ENCODE measurements around the gene STMN3.

DNA sequence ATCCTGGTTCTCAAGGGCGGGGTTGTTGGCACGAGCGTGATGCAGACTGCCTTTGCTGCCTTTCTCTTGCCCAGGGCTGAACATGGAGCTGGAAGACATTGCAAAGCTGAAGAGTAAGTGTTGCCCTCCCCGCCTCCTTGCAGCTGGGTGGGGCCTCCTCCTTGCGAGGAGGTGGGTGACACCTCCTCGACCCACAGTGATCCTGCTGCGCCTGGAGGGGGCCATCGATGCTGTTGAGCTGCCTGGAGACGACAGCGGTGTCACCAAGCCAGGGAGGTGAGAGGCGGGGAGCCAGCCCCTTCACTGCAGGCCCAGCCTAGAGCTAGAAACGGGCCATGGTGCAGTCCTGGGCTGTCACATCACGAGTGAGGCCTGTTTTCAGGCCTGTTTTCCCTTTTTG lies 24.8 kb upstream of the STMN3 start:
- TF ChIP-seq POLR2AphosphoS5 (IDR thresholded peaks at IDR 0.05; ENCODE audit: low read depth, low read length) (no peak), TAF1 (IDR thresholded peaks at IDR 0.05; ENCODE audit: borderline replicate concordance, insufficient read depth, low read length) (no peak), SIN3A (IDR thresholded peaks at IDR 0.05; ENCODE audit: borderline replicate concordance, insufficient read depth, low read length) (no peak)

Measured in PFSK-1 (cell line).